ENCODE data around the gene MAGI2. TPM values are rescaled to one million over a fixed set of nuclear protein-coding genes. Genes with fewer than 3 reads are reported as not detected.

Gene MAGI2
- total RNA-seq, 1 experiment from 2014 or later, result 0.07 TPM

GRCh38 chr7:79302293-79302692 lies 151.2 kb downstream of the MAGI2 start:
- Mint-ChIP-seq H3K27me3 (ENCODE audit: insufficient read depth, unreplicated experiment) (no peaks in the 10 kb centered on the region), H3K27ac (ENCODE audit: low read depth, unreplicated experiment) (no peak overlapping the region), H3K9me3 (ENCODE audit: unreplicated experiment) (no peaks in the 10 kb centered on the region), H3K36me3 (ENCODE audit: insufficient read depth, unreplicated experiment) (no peaks in the 10 kb centered on the region), H3K4me1 (ENCODE audit: insufficient read depth, unreplicated experiment) (no peaks in the 10 kb centered on the region), H3K4me3 (ENCODE audit: unreplicated experiment) (no peak overlapping the region)
- intact Hi-C loops (cut with micrococcal nuclease), result no loop called here
- CTCF ChIA-PET, result interaction anchor here (1.2 kb wide), 1 partner anchor 793 kb away, joined by 3 read pairs; no protein-coding TSS in a partner anchor
- no TSS peak for BruUV-seq (replicated peaks)
- TF ChIP-seq CTCF (IDR thresholded peaks at IDR 0.05; ENCODE audit: unreplicated experiment), result no peak
- DNase-seq (ENCODE audit: unreplicated experiment), result no peak
- POLR2A ChIA-PET, result no interaction called here

- DNase-seq (ENCODE audit: unreplicated experiment), result no peak
- no peak for TF ChIP-seq CTCF (IDR thresholded peaks at IDR 0.05; ENCODE audit: unreplicated experiment)
- BruUV-seq (replicated peaks), result no TSS peak
- ChIA-PET CTCF (interaction anchor here (0.6 to 1.7 kb wide), 4 partner anchors 14 to 1367 kb away, joined by 3 to 10 read pairs (median 3); no protein-coding TSS in a partner anchor), POLR2A (no interaction called here)
- H3K36me3 Mint-ChIP-seq (ENCODE audit: insufficient read depth, unreplicated experiment), result no peaks in the 10 kb centered on the region
- peaks cover 4% of the 10 kb centered on the region for H3K4me1 Mint-ChIP-seq (ENCODE audit: insufficient read depth, unreplicated experiment)
- H3K27ac Mint-ChIP-seq (ENCODE audit: low read depth, unreplicated experiment), result no peak overlapping the region
- H3K27me3 Mint-ChIP-seq (ENCODE audit: insufficient read depth, unreplicated experiment), result no peaks in the 10 kb centered on the region
- H3K4me3 Mint-ChIP-seq (ENCODE audit: unreplicated experiment), result no peak overlapping the region
- no peaks in the 10 kb centered on the region for H3K9me3 Mint-ChIP-seq (ENCODE audit: unreplicated experiment)
- intact Hi-C loops (cut with micrococcal nuclease), result no loop called here
These were observed 152.0 kb downstream of the MAGI2 start for GRCh38 chr7:79301419-79301818.

GRCh38 chr7:79300573-79300972 lies 152.9 kb downstream of the MAGI2 start:
- ChIA-PET POLR2A (no interaction called here), CTCF (interaction anchor here (0.5 to 1.7 kb wide), 4 partner anchors 9 to 747 kb away, joined by 3 to 10 read pairs (median 4); no protein-coding TSS in a partner anchor)
- Mint-ChIP-seq H3K27me3 (ENCODE audit: insufficient read depth, unreplicated experiment) (no peaks in the 10 kb centered on the region), H3K9me3 (ENCODE audit: unreplicated experiment) (no peaks in the 10 kb centered on the region), H3K4me3 (ENCODE audit: unreplicated experiment) (no peak overlapping the region), H3K36me3 (ENCODE audit: insufficient read depth, unreplicated experiment) (no peaks in the 10 kb centered on the region), H3K4me1 (ENCODE audit: insufficient read depth, unreplicated experiment) (peaks cover 7% of the 10 kb centered on the region), H3K27ac (ENCODE audit: low read depth, unreplicated experiment) (no peak overlapping the region)
- no TSS peak for BruUV-seq (replicated peaks)
- DNase-seq (ENCODE audit: unreplicated experiment), result no peak
- intact Hi-C loops (cut with micrococcal nuclease), result no loop called here
- no peak for TF ChIP-seq CTCF (IDR thresholded peaks at IDR 0.05; ENCODE audit: unreplicated experiment)

- Mint-ChIP-seq H3K9me3 (ENCODE audit: unreplicated experiment) (no peaks in the 10 kb centered on the region), H3K36me3 (ENCODE audit: insufficient read depth, unreplicated experiment) (no peaks in the 10 kb centered on the region), H3K27ac (ENCODE audit: low read depth, unreplicated experiment) (no peak overlapping the region), H3K4me3 (ENCODE audit: unreplicated experiment) (no peak overlapping the region), H3K4me1 (ENCODE audit: insufficient read depth, unreplicated experiment) (peaks cover 7% of the 10 kb centered on the region), H3K27me3 (ENCODE audit: insufficient read depth, unreplicated experiment) (no peaks in the 10 kb centered on the region)
- peak; percentile 55 for DNase-seq (ENCODE audit: unreplicated experiment)
- no TSS peak for BruUV-seq (replicated peaks)
- POLR2A ChIA-PET, result interaction anchor here (1.4 kb wide), 1 partner anchor 10 kb away, joined by 6 read pairs; no protein-coding TSS in a partner anchor
- peak; percentile 62 for TF ChIP-seq CTCF (IDR thresholded peaks at IDR 0.05; ENCODE audit: unreplicated experiment)
- intact Hi-C loops (cut with micrococcal nuclease), result loop anchor here (1.0 to 5.0 kb wide), 2 partner anchors 443 to 749 kb away; no protein-coding TSS in a partner anchor
- CTCF ChIA-PET, result interaction anchor here (0.6 to 5.1 kb wide), 26 partner anchors 8 to 1276 kb away, joined by 3 to 43 read pairs (median 4); no protein-coding TSS in a partner anchor
These were observed 155.2 kb downstream of the MAGI2 start for GRCh38 chr7:79298145-79298760.

All from MCF 10A (cell line).